ENCODE measurements around the gene TSR3. TPM values are rescaled to one million over a fixed set of nuclear protein-coding genes. Genes with fewer than 3 reads are reported as not detected.
"Not testable (repeated sequence)": the region's sequence is repeated elsewhere in the genome, so short reads cannot be mapped to it uniquely, and the experiment has no call there.

Gene TSR3
- total RNA-seq, 1 experiment from 2014 or later = 50.5 TPM

DNA sequence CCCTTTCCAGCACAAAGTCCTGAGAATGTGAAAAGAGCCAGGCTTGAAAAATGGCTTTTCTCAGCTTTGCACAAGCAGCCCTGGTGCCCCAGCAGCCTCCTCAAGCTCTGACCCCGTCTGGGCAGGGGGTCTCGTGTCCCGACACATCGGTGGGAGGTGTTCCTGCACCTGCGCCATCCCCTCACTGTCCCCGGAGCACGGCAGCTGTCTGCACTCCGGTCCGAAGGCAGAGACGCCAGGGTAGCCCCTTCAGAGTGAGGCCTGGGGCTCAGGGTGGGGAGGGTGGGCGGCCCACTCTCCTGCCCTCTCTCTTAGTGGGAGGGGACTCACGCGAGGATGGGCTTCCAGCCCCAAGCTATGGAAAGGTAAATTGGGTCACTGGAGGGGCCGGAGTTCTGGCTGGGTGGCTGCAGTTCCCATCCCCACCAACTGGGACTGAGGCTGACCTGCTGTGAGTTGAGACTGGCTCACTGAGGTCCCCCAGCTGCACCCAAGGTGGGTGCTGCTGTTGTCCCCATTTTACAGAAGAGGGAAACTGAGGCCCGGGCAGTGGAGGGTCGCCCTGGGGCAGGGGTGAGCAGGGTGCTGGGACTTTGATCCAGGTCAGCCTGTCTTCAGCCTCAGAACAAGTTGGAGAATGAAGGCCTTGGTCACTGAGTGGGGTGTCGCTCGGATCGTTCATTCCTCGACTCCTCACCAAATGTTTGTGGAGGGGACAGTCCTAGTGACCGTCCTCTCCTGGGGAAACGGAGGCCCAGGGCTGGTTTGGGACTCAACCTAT lies 20.6 kb downstream of the TSR3 start:
- Histone ChIP-seq H3K4me3 (peak overlapping the region; percentile 7), H3K27me3 (peaks cover 14% of the 10 kb centered on the region), H3K36me3 (no peaks in the 10 kb centered on the region), H3K27ac (no peak overlapping the region), H3K4me1 (peaks cover 13% of the 10 kb centered on the region), H3K9me3 (replicated peaks) (no peaks in the 10 kb centered on the region)
- no peak for DNase-seq

DNA sequence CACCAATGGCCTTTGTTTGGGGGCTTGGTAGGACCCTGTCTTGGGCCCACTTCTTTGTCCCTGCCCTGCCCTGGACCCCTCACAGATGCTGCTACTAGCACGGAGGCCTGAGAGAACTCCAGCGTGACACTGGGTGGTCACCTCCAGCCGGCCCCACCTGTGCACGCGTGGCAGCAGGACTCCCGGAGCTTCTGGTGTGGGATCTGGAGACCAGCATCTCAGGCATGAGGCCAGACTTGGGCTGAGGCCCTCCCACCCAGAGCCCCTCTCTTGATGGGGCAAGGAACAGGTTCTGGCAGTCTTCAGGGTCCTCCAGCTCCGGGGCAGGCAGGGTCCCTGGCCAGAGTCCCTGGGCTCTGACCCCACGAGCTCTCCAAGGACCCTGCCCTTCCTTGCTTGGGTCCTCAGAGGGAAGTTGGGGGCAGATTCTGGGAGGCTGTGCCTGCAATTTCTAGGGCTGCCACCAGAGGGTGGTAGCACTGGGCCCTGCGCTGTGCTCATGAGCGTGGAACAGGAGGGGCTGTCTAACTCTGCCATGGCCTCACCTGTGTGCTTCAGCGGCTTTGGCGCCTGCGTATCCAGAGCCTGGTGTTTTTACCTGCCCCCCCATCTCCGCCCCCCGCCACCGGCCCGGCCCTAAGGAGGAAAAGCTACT lies 21.3 kb downstream of the TSR3 start:
- H3K4me3 ChIP-seq = no peak overlapping the region
- H3K4me1 ChIP-seq = peaks cover 13% of the 10 kb centered on the region
- no peak overlapping the region for H3K27ac ChIP-seq
- peak in 1 of 2 experiments; percentile 60 for DNase-seq
- no peaks in the 10 kb centered on the region for H3K9me3 ChIP-seq (replicated peaks)
- H3K36me3 ChIP-seq = no peaks in the 10 kb centered on the region
- H3K27me3 ChIP-seq = peaks cover 8% of the 10 kb centered on the region

DNA sequence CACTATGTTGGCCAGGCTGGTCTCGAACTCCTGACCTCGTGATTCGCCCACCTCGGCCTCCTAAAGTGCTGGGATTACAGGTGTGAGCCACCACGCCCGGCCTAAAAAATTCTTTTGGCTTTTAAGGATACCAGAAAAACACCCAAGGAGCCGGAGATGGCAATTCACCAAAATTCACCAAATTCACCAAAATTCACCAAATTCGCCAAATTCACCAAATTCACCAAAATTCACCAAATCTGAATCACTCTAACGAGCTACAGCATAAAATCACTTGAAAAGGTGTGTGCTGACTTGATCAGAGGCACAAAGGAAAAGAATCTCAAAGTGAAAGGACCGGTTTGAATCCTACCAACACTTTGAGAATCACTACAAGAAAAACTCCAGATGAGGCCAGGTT lies 22.7 kb downstream of the TSR3 start:
- H3K4me1 ChIP-seq = peaks cover 13% of the 10 kb centered on the region
- not testable (repeated sequence) for H3K27me3 ChIP-seq; H3K9me3 ChIP-seq (replicated peaks); H3K4me3 ChIP-seq; H3K36me3 ChIP-seq; H3K27ac ChIP-seq; DNase-seq

DNA sequence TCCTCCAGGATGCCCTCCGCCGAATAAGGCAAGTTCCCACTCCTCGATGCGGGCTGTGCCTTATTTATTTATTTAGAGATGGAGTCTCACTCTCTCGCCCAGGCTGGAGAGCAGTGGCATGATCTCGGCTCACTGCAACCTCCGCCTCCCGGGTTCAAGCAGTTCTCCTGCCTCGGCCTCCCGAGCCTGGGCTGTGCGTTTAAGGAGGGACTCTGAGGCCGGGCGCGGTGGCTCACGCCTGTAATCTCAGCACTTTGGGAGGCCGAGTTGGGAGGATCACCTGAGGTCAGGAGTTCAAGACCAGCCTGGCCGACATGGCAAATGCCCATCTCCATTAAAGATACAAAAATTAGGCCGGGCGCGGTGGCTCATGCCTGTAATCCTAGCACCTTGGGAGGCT lies 23.5 kb downstream of the TSR3 start:
- H3K9me3 ChIP-seq (replicated peaks); H3K27ac ChIP-seq; H3K27me3 ChIP-seq; DNase-seq; H3K4me3 ChIP-seq: not testable (repeated sequence)
- Histone ChIP-seq H3K36me3 (peaks cover 12% of the 10 kb centered on the region; the same call in 1 of the 2 replicates), H3K4me1 (peaks cover 13% of the 10 kb centered on the region)

DNA sequence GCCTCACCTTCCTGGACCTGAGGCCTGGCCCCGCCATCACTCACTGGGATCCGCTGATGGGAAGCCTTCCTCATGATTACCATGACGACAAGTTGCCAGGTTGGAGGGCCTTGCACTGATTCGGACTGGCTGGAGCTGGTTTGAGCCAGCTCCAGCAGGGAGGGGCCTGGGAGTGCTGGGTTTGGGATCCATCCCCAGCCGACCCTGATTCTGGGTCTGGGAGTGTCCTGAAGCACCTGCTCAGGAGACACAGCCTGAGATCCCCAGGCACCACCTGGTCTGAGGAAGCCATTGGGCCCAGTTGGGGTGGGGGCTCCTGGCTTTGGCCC lies 24.1 kb downstream of the TSR3 start:
- Histone ChIP-seq H3K4me1 (peaks cover 13% of the 10 kb centered on the region), H3K9me3 (replicated peaks) (no peaks in the 10 kb centered on the region), H3K4me3 (no peak overlapping the region), H3K36me3 (peaks cover 13% of the 10 kb centered on the region; the same call in 1 of the 2 replicates), H3K27me3 (no peaks in the 10 kb centered on the region), H3K27ac (no peak overlapping the region)
- DNase-seq = no peak

DNA sequence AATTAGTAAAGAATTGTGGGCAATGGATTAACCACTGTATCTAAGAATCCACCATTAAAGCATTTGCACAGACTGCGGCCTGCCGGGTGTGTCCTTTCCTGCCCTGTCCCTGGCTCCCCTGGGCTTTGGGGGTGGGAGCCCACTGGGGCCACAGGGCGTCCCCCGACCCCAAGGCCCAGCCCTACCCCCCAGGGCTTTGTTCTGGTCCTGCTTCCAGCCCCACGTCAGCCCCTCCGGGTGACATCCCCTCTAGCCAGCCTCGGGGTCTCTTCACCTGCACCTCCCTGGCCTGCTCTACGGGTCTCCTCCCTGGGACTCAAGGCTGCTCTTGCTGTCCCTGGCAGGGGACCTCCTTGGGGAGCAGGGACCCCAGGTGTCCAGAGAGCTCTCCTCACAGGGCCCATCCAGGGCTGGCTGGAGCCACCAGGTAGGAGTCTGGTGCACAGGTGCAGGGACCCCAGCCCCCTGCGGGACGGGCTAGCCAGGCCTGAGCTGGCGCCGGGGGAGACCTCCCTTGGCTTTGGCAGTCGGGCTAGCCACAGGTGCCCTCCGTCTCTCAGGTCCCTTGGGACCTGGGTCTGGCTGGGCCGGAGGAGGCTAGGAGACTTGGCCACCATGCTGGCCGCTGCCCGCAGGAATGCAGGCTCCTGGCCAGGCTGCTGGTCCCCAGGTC lies 24.6 kb downstream of the TSR3 start:
- H3K27me3 ChIP-seq = no peaks in the 10 kb centered on the region
- peaks cover 18% of the 10 kb centered on the region; the same call in 1 of the 2 replicates for H3K36me3 ChIP-seq
- H3K27ac ChIP-seq = no peak overlapping the region
- no peak overlapping the region for H3K4me3 ChIP-seq
- H3K4me1 ChIP-seq = peaks cover 10% of the 10 kb centered on the region
- no peaks in the 10 kb centered on the region for H3K9me3 ChIP-seq (replicated peaks)
- DNase-seq = no peak

DNA sequence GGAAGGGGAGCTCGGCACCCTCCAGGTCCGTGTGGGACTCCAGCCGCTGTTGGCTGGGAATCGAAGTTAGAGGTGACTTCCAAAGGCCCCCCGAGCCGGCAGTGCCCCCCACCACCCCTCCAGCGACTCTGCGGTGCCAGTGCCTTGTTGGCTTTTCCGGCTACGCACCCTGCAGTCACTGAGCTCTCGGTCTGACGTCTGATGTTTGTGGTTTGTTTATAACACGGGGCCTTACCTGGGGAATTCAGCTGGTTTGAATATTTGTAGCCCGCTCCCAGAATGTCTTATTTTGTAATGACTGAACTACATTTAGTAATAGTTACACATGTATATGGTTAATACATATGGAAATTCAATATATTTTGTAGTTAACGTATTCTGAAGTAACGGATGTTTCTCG lies 25.3 kb downstream of the TSR3 start:
- no peak overlapping the region for H3K27ac ChIP-seq
- H3K27me3 ChIP-seq = no peaks in the 10 kb centered on the region
- peaks cover 22% of the 10 kb centered on the region; the same call in 1 of the 2 replicates for H3K36me3 ChIP-seq
- no peaks in the 10 kb centered on the region for H3K9me3 ChIP-seq (replicated peaks)
- DNase-seq = no peak
- H3K4me1 ChIP-seq = peaks cover 3% of the 10 kb centered on the region; the same call in 1 of the 2 replicates
- no peak overlapping the region for H3K4me3 ChIP-seq

DNA sequence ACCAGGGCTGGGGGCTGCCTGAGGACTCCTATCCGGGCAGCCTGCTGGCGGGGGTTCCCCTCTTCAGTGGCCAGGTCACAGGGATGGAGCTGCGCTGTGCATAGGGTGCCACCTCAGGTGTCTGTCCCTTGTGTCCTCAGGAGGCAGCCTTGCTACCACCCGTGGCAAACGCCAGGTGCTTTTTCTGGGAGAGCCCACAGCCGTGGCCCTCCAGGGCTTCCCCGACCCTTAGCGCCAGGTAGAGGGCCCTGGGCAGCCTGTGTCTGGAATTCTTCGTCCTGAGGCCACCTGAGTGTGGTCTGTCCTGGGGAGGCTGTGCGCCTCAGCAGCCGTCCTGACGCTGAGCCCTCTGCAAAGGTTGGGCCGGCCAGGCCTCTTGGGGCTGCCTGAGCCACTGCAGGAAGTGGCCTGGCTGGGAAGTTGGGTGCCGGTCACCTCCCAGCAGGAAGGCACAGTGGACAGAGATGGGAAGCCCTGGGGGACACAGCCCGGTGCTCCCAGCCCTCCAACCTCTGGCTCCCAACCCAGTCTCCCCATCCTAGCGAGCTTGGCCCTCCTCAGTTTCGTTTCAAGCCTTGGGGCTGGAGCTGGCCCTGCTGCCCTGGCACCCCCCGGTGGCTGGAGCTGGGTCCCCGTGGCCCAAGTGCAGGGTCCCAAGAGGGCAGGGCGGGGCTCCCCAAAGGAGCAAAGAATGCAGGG lies 25.9 kb downstream of the TSR3 start:
- no peaks in the 10 kb centered on the region for H3K27me3 ChIP-seq
- no peak overlapping the region for H3K27ac ChIP-seq
- DNase-seq = no peak
- H3K4me3 ChIP-seq = no peak overlapping the region
- H3K36me3 ChIP-seq = peaks cover 25% of the 10 kb centered on the region
- no peaks in the 10 kb centered on the region for H3K4me1 ChIP-seq
- H3K9me3 ChIP-seq (replicated peaks) = no peaks in the 10 kb centered on the region

DNA sequence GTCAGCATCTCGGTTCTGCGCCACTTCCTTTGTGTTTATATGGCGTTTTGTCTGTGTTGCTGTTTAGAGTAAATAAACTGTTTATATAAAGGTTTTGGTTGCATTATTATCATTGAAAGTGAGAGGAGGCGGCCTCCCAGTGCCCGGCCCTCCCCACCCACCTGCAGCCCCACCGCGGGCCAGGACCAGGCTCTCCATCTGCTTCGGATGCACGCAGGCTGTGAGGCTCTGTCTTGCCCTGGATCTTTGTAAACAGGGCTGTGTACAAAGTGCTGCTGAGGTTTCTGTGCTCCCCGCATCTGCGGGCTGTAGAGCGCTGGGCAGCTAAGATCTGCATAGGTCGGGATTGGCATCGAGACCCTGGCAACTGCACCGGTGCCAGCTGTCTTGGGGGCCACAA lies 26.4 kb downstream of the TSR3 start:
- no peaks in the 10 kb centered on the region for H3K27me3 ChIP-seq
- H3K27ac ChIP-seq = no peak overlapping the region
- no peak overlapping the region for H3K4me3 ChIP-seq
- no peaks in the 10 kb centered on the region for H3K4me1 ChIP-seq
- no peaks in the 10 kb centered on the region for H3K9me3 ChIP-seq (replicated peaks)
- DNase-seq = no peak
- peaks cover 31% of the 10 kb centered on the region for H3K36me3 ChIP-seq

DNA sequence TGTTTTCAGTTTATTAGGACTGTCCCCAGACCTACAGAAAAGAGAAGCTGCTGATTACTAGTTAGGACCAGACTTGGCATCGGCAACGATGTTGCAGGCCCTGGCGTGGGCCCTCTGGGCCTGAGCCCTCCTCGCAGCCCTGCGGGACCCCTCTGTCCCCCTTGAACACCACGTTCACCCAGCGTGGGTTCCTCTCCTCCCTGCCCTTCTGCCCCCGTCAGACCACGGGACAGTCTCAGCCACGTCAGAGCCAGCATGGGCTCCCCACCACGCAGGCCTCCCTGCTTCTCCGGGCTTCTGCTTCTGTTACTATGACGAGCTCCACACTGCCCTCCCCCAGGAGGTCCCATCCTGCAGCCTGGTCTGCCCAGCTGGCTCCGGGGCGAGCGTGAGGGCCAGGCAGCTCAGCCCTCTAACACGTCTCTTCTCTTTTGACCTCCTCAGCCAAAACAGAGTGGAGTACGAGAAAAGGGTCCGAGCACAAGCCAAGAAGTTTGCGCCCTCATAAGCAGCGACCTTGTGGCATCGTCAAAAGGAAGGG lies 27.3 kb downstream of the TSR3 start:
- Histone ChIP-seq H3K9me3 (replicated peaks) (no peaks in the 10 kb centered on the region), H3K4me1 (no peaks in the 10 kb centered on the region), H3K27ac (no peak overlapping the region), H3K4me3 (no peak overlapping the region), H3K27me3 (no peaks in the 10 kb centered on the region), H3K36me3 (peaks cover 40% of the 10 kb centered on the region)
- DNase-seq = no peak

DNA sequence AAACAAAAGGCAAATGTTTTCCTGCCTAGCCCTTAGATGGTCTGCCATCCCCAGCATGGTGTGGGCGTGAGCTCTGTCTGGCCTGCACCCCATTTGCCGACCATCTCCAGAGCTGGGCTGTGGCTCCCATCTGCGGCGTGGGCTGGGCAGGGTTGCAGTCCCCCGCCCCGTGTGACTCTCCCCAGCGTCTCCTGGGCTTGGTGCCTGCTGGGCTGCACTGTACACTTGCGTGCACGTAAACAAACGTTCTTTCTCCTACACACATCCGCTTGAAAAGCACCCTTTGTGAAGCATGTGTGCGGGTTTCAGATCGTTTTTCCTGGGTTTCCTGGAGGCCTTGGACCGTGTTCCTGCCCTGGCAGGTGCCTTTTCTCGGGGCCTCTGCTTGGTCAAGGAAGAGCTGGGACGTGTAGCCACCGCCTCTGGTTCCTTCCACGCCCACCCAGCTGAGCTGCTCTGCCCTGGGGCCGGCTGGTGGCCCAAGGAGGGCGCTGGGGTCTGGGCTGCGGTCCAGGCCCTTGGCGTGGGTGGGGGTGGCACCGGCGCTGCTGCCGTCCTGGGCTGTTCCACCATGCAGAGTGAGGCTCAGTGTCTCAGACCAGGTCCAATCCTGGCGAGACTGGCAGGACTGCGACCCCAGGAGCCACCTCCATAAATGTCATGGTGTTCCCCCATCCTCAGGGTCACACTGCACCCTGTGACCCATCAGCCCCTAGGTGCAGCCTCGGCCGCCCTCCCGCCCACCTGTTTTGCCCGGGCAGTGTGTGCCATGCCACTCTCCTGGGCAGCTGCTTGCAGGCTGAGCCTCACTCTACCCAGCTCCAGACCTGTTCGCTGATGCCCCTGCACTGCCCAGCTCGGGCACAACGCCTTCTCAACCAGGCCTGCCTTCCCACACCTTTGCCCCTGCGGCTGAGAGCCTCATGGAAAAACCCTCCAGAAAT lies 28.1 kb downstream of the TSR3 start:
- no peak for DNase-seq
- H3K4me3 ChIP-seq = no peak overlapping the region
- no peaks in the 10 kb centered on the region for H3K27me3 ChIP-seq
- H3K4me1 ChIP-seq = no peaks in the 10 kb centered on the region
- H3K36me3 ChIP-seq = peaks cover 47% of the 10 kb centered on the region
- no peak overlapping the region for H3K27ac ChIP-seq
- no peaks in the 10 kb centered on the region for H3K9me3 ChIP-seq (replicated peaks)

DNA sequence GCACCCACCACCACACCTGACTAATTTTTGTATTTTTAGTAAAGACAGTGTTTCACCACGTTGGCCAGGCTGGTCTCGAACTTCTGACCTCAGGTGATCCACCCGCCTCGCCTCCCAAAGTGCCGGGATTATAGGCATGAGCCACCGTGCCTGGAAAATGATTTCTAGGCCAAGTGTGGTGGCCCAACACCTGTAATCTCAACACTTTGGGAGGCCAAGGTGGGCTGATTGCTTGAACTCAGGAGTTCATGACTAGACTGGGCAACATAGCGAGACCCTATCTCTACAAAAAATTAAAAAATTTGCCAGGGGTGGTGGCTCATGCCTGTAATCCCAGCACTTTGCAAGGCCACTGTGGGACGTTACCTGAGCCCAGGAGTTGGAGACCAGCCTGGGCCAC lies 29.3 kb downstream of the TSR3 start:
- no peak for DNase-seq
- Histone ChIP-seq H3K9me3 (replicated peaks) (no peaks in the 10 kb centered on the region), H3K4me3 (no peak overlapping the region), H3K4me1 (no peaks in the 10 kb centered on the region), H3K27ac (no peak overlapping the region), H3K27me3 (no peaks in the 10 kb centered on the region), H3K36me3 (peaks cover 59% of the 10 kb centered on the region)

DNA sequence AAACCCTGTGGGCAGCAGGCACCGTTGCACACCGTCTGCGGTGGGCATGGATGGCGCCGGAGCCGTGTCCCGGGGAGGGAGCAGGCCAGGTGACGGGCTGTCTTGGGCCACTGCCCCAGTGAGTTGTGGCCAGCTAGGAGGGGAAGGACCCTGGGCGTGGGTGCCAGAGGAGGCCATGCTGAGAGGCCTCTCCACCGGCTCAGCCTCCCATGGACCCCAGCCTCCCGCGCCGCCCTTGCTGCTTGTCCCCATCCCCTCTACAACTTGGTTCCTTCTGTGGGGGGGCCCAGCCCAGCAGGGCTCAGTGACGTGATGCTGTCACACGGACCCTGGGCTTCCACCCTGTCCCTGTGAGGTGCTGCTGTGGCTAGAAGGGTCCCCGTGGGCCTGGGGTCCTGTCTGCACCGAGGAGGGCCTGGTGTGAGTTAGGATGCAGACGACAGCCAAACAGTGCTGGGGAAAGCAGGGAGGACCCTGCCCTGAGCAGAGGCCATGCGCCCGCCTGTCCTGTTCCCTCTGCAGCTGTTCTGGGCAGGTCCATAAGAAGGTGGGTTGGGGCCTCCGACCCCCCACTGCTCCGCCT lies 30.9 kb downstream of the TSR3 start:
- Histone ChIP-seq H3K36me3 (peaks cover 76% of the 10 kb centered on the region), H3K4me1 (no peaks in the 10 kb centered on the region), H3K9me3 (replicated peaks) (no peaks in the 10 kb centered on the region), H3K27me3 (no peaks in the 10 kb centered on the region), H3K27ac (no peak overlapping the region), H3K4me3 (no peak overlapping the region)
- no peak for DNase-seq

All from SJCRH30 (cell line).